ENCODE measurements around the gene TYW1B.
"Not testable (repeated sequence)": the region's sequence is repeated elsewhere in the genome, so short reads cannot be mapped to it uniquely, and the experiment has no call there.

Gene TYW1B

GRCh38 chr7:72816370-72817157, 11.4 kb downstream of the TYW1B start:
- DNase-seq = not testable (repeated sequence)

- peak; percentile 24 for DNase-seq
These were observed 17.6 kb downstream of the TYW1B start for GRCh38 chr7:72810437-72810836.

- not testable (repeated sequence) for DNase-seq
These were observed 19.5 kb downstream of the TYW1B start for GRCh38 chr7:72808511-72808910.

- not testable (repeated sequence) for DNase-seq
These were observed 21.1 kb downstream of the TYW1B start for GRCh38 chr7:72806851-72807250.

GRCh38 chr7:72805526-72806494, 22.2 kb downstream of the TYW1B start:
- DNase-seq = peak; percentile 68

- DNase-seq = not testable (repeated sequence)
These were observed 24.2 kb downstream of the TYW1B start for GRCh38 chr7:72803778-72804177.

GRCh38 chr7:72801564-72801963, 26.4 kb downstream of the TYW1B start:
- DNase-seq = not testable (repeated sequence)

GRCh38 chr7:72795401-72795800, 32.6 kb downstream of the TYW1B start:
- not testable (repeated sequence) for DNase-seq

GRCh38 chr7:72793791-72794190, 34.2 kb downstream of the TYW1B start:
- no peak for DNase-seq

- not testable (repeated sequence) for DNase-seq
These were observed 37.3 kb downstream of the TYW1B start for GRCh38 chr7:72790698-72791060.

GRCh38 chr7:72790048-72790697, 37.8 kb downstream of the TYW1B start:
- DNase-seq = peak; percentile 8

- no peak for DNase-seq
These were observed 42.6 kb downstream of the TYW1B start for GRCh38 chr7:72785166-72785955.

- peak; percentile 27 for DNase-seq
These were observed 44.2 kb downstream of the TYW1B start for GRCh38 chr7:72783601-72784370.

GRCh38 chr7:72781631-72782030, 46.4 kb downstream of the TYW1B start:
- DNase-seq = no peak

GRCh38 chr7:72781161-72781560, 46.8 kb downstream of the TYW1B start:
- no peak for DNase-seq

GRCh38 chr7:72780289-72780894, 47.6 kb downstream of the TYW1B start:
- DNase-seq = not testable (repeated sequence)

- DNase-seq = not testable (repeated sequence)
These were observed 50.8 kb downstream of the TYW1B start for GRCh38 chr7:72777167-72777566.

GRCh38 chr7:72772627-72773026, 55.4 kb downstream of the TYW1B start:
- not testable (repeated sequence) for DNase-seq

- not testable (repeated sequence) for DNase-seq
These were observed 61.0 kb downstream of the TYW1B start for GRCh38 chr7:72766994-72767393.

GRCh38 chr7:72760602-72761001, 67.4 kb downstream of the TYW1B start:
- no peak for DNase-seq

GRCh38 chr7:72754312-72754711, 73.7 kb downstream of the TYW1B start:
- DNase-seq = no peak

Measured in hematopoietic multipotent progenitor cell treated with erythropoietin and hydrocortisone succinate and interleukin-3 and kit ligand, for 6 days (in vitro differentiated cells).